HG03565 (cell line): ENCODE results near the gene APBB1.

Experiments
- ATAC-seq: cut with Tn5 transposase; IDR thresholded peaks from one replicate; pipeline ENCODE4 v1.9.1; 2021; ENCODE audit warnings: mild to moderate bottlenecking, moderate library complexity; ENCODE audit not compliant: unreplicated experiment

APBB1 gene

DNA sequence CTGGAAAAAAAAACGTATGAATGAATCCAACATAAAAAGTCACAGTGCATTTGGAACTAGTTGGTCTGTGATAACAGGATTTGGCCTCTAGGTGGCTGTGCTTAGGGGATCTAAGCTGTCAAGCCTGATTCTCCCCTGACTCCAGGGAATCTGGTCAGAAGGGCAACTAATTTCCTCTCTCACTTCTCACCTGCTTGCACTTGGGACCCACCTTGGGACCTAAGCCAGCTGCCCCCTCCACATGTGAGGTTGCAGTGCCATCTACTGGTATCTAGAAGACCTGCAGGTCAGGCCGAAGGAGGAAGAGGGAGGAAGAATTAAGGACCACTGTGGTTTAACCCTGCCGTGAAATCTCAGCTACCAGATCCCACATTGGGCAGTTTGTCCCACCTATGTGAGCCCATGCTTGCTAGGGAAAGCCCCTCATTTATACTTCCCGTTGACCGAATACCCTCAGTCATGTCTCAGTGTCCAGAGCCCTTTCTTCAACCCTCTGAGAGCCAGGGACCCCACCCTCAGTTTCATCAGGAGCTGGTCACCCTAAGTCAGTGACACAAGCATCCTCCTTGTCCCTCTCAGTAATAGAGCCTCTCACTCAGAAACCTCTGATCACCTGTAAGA is 65.4 kb downstream of the APBB1 start:
- ATAC-seq = peak; percentile 64

- ATAC-seq = no peak
These were observed 67.0 kb downstream of the APBB1 start for GRCh38 chr11:6351782-6352382.

DNA sequence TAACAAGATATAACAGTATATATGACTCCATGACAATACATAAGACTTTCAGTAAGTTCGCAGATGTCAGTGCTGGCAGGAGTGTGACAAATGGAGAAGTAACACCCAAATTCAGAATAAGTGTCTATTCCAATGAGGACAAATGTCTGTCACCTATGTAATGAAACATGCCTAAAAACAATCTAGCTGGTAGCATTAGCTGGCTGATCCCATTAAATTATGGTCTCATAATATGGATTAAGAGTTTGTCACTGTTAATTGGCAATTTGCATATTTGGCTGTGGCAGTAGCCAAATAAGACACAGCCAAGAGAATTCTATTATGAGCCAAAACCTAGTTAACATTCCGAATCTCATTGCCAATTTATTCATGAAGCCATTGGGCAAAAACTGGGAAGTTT is 68.4 kb downstream of the APBB1 start:
- ATAC-seq = no peak

DNA sequence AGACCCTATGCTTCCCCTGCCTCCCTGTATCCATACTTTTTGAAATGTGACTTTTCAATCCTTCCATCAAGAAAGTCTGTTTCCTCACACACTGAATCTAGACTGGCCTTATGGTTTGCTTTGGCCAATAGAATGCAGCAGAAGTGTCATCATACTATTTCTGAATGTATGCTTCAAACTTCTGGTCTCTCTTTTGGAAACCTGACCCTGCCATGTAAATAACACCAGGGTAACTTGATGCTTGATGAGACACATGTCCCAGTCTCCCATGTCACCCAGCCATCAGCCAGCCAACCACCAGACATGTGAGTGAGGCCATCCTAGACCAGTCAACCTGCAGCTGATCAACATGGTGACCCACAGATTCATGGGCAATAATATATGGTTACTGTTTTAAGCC is 68.9 kb downstream of the APBB1 start:
- ATAC-seq = no peak

DNA sequence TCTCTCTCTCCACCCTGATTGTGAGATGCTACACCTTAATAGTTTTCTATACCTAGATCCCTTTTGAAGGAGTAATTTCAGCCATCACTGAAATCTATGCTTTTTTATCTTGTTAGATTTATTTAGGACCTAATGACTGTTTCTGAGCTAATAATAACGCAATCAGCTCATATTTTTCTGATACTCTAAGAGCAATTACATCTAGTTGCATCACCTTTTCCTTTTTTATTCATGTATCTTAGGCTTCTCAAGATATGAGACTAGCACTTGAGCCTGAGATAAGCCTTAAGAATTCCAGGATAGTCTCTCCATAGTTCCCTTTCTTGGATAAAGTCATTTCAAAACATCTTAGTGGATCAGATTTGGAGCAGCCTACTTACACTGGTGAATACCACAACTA is 73.5 kb downstream of the APBB1 start:
- ATAC-seq = no peak
